GM21717 (cell line): ENCODE measurements around the gene SLC6A13.

ENCODE experiments used
- ATAC-seq: cut with Tn5 transposase; IDR thresholded peaks from one replicate; pipeline ENCODE4 v1.9.1; 2021; ENCODE audit warnings: mild to moderate bottlenecking, moderate library complexity; ENCODE audit not compliant: unreplicated experiment

Gene SLC6A13

GRCh38 chr12:234891-235415, 27.7 kb downstream of the SLC6A13 start:
- no peak for ATAC-seq

DNA sequence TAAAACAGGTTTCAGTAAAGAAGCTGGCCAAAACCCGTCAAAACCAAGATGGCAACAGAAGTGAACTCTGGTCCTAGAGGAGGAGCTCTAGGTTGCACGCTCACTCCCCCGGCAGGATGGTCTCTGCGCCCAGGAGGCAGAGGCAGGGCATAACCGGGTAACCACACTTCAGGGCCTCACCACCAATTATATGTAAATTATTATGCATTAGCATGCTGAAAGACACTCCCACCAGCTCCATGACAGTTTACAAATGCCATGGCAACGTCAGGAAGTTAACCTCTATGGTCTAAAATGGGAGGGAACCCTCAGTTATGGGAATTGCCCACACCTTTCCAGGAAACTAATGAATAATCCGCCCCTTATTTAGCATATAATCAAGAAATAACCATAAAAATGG, 28.6 kb downstream of the SLC6A13 start:
- no peak for ATAC-seq

GRCh38 chr12:233615-233968, 29.0 kb downstream of the SLC6A13 start:
- ATAC-seq, result no peak

- no peak for ATAC-seq
These were observed 29.7 kb downstream of the SLC6A13 start for GRCh38 chr12:232731-233614.

GRCh38 chr12:230925-231671, 31.5 kb downstream of the SLC6A13 start:
- ATAC-seq, result no peak

DNA sequence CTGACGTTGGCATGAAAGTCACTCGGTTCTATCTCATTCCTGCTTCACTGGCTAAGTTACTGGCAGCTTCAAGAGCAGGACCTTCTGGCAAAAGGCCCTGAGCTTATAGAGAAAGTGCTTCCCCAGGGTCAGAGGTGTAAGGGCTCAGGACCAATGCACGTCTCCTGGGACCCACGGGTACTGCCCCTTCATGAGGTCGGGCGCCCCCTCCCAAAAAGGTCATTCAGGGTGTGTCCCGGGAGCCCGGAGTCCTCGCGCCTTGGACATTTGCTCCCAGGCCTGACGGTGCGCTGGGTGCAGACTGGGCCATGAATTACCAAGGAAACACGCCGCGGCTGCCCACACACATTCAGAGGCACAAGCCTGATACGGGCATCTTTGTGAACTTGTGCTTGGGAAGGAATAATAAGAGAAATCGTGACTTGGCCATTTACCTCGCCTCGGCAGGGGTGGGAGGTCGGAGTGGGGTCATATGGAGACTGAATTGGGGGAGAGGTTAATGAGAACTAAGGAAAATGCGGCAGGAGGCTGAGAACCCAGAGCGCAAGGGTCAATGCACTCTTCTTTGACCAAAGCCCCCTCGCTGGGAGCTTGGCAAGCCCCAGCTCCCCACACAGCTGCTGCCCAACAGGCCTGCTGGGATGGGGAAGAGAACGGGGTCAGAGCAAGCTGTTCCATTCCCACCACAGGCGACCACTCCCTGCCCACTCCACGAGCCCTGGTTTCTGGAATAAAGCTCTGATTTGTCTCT, 33.0 kb downstream of the SLC6A13 start:
- no peak for ATAC-seq

DNA sequence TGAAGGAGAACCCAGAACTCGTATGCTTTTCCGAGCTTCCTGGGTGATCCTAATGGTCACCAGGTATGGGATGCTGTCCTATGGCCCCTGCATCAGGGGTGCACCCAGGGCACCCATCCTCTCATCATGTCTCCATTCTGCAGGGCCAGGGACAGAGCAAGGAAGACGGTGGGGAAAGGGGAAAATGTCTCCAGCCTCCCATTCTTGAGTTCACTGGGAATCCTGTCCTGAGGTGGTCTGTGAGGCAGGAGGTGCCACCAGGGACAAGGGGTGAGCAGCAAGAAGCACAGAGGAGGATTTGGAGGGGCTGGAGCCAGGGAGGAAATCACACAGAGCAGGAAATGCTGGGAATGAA, 33.8 kb downstream of the SLC6A13 start:
- no peak for ATAC-seq

DNA sequence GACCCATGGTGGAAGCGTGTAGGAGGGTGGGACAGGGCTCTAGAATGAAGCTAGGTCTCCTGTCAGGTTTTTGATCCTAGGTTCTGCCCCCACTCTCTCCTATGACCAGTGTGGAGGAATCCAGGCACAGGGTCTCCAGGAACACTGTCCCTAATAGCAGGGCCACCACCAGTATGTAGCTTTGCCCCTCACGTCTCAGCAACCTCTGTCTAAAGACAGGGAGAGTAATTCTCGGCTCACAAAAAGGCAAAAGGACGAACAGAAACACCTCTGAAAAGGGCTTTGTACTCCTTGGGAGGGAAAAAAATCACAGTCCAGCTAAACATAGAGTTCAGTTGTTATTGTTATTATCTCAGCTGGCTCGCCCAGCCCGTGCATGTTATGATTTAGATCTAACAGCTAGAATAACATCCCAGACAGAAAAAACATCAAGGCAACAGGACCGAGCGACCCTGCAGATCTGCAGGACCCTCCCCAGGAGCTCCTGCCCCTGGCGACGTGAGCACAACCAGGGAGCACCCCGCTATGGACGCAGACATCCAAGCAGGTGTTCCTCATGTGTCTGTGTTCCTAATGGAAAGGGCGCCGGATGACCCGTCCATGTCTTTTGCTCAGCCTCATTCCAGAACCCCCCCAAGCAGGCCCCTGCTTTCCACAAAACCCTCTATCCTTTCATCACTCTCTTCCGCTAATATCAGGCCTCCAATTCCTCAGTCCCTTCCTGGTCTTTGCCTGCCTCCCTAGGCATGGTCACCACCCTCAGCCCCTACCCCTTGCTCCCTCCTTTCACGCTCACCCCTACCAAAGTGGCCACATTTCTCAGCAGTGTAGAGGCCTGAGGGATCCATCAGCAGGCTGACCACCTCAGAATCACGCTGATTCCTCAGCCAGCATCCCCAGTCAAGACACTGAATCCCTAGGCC, 34.5 kb downstream of the SLC6A13 start:
- no peak for ATAC-seq

DNA sequence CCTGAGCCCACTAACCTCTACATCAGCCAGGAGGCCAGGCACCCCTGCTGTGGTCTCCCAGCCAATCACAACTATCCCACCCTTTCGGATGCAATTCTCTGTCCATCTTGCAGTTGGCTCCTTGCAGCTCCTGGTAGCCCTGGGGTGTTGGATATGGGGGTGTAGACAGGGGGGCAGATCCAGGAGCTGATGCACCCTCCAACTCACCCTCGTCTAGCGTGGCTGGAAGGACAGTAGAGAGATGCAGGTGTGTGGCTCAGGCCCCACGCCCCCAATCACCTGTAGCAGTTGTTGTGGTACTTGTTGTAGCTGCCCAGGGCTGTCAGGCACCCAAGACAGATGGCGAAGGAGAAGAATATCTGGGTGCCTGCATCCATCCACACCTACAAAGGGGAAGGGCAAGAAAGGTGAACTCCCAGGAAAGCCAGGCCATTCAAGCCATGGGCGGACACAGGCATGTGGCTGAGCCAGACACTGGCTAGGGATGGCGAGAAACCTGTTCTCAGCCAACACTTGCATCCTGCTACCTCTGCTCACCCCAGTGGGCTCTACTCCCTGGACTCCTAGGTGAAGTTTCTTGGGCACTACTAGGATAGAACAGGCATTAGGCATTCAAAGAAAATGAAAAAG, 35.2 kb downstream of the SLC6A13 start:
- no peak for ATAC-seq

- ATAC-seq, result no peak
These were observed 36.2 kb downstream of the SLC6A13 start for GRCh38 chr12:226401-226800.

- no peak for ATAC-seq
These were observed 37.6 kb downstream of the SLC6A13 start for GRCh38 chr12:225012-225411.

GRCh38 chr12:224330-224729, 38.3 kb downstream of the SLC6A13 start:
- ATAC-seq, result no peak

GRCh38 chr12:223841-224240, 38.8 kb downstream of the SLC6A13 start:
- no peak for ATAC-seq

DNA sequence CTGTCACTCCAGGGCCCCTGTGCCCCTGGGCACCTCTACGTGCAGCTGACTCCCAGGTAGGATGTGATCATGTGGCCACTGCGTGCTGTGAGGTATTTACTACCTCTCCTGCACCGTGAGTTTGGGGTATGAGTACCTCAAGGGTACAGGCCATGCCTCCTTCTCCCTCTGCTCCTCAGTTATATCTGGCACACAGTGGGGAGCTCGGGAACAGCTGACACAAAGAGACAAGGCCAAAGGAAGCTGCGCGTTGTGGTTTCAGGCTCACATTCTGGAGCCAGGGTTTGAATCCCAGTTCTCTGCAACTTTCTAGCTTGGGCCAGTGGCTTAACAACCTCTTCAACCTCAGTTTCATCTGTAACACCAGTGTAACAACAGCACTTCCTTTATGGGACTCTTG, 40.9 kb downstream of the SLC6A13 start:
- ATAC-seq, result no peak

GRCh38 chr12:220946-221550, 41.6 kb downstream of the SLC6A13 start:
- ATAC-seq, result no peak

- ATAC-seq, result no peak
These were observed 42.1 kb downstream of the SLC6A13 start for GRCh38 chr12:220491-220890.

DNA sequence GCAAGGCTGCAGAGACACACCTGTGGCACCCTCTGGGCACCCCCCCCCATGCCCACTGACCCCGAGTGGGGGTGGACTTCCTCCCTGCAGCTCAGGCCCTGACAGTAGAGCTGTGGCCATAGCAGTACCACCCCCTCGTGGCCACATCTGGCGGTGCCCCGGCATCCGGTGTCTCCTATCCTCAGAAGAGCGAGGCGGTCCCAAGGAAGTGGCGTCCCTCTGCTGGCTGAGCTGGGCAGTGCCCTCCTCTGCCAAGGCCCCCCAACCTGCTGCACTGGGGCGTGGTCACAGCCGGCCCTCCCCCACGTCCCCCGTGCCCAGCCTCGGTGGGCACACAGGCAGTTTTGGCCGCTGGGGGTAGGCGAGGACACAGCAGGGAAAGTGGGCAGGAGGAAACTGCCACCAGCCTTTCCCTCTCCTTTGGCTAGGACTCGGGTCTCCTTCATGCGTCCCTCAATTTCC, 42.7 kb downstream of the SLC6A13 start:
- no peak for ATAC-seq

DNA sequence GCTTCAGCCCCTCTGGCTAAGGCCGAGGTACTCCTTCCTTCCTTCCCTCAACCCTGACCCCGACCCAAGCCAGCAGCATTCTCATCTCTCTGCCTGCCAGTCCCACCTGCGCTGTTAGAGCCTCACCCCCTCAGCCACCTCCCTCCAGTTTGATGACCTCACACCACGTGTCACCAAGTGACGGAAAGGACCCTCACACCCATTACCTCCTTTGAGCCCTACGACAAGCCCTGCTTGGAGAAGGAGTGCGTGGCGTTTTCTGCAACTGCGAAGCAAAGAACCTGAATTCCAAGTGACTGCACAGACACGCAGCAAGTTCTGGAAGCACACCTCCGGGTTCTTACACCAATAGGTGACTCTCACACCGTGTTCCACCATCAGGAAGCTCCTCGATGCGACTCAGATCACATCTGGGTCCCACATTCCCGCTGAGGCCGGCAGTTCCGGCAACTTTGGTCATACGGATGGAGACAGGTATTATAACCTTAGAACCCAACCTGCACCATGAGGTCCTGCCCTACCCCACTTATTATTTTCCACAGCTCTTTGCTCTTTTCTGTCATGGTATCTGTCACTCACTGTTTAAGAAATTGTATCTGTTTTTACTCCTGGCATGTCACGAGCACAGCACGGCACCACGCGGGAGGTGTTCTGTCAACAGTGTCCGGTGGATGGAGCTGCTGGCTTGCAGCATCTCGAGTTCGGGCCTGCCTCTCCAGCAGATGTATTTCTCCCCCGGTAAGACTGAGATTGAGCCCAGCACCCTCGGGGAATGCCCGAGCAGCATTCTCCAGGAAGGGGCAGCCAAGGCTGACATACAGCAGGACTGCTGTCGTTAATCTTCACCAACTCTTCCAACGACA, 43.7 kb downstream of the SLC6A13 start:
- ATAC-seq, result no peak
